Measurements from ENCODE around the gene GDF10.

The GDF10 gene

GRCh38 chr10:47315421-47315820 lies 15.4 kb downstream of the GDF10 start:
- Histone ChIP-seq H3K4me3 (ENCODE audit: low read depth, low read length) (no peak overlapping the region), H3K27ac (ENCODE audit: extremely low read depth, low read depth, low read length) (no peak overlapping the region), H3K4me1 (ENCODE audit: control insufficient read depth, insufficient read depth, low read length) (no peaks in the 10 kb centered on the region), H3K9me3 (ENCODE audit: control insufficient read depth, insufficient read depth, low read depth, low read length) (no peaks in the 10 kb centered on the region), H3K36me3 (ENCODE audit: control insufficient read depth in 2 of 2, insufficient read depth in 1 of 2, low read length in 2 of 2) (no peaks in the 10 kb centered on the region)
- ChIA-PET POLR2A (no interaction called here), CTCF (interaction anchor here (0.9 to 6.7 kb wide), 5 partner anchors 162 to 291 kb away, joined by 3 to 131 read pairs (median 5); no protein-coding TSS in a partner anchor)
- no peak for TF ChIP-seq ZNF280C (tag by site-specific recombination; IDR thresholded peaks at IDR 0.05)
- TF ChIP-seq TCF7L2 (IDR thresholded peaks at IDR 0.05; ENCODE audit: borderline replicate concordance, low read depth, low read length): no peak
- no peak for TF ChIP-seq ZNF549 (tag by site-specific recombination; IDR thresholded peaks at IDR 0.05)
- TF ChIP-seq ZNF521 (tag by site-specific recombination; IDR thresholded peaks at IDR 0.05): no peak
- no peak for TF ChIP-seq ZNF704 (tag by site-specific recombination; IDR thresholded peaks at IDR 0.05)
- no peak for TF ChIP-seq BCL11A (tag by site-specific recombination; IDR thresholded peaks at IDR 0.05; ENCODE audit: low read depth)
- no peak for TF ChIP-seq RBAK (tag by site-specific recombination; IDR thresholded peaks at IDR 0.05)
- TF ChIP-seq ZNF248 (tag by site-specific recombination; IDR thresholded peaks at IDR 0.05): no peak
- no peak for TF ChIP-seq SCRT2 (tag by site-specific recombination; IDR thresholded peaks at IDR 0.05)
- no peak for TF ChIP-seq KLF17 (tag by site-specific recombination; IDR thresholded peaks at IDR 0.05)
- no peak for TF ChIP-seq ZNF433 (tag by site-specific recombination; IDR thresholded peaks at IDR 0.05; ENCODE audit: low read depth)
- TF ChIP-seq ZNF629 (tag by site-specific recombination; IDR thresholded peaks at IDR 0.05): no peak
- TF ChIP-seq ZBTB20 (tag by site-specific recombination; IDR thresholded peaks at IDR 0.05): no peak
- no peak for TF ChIP-seq ZSCAN16 (tag by site-specific recombination; IDR thresholded peaks at IDR 0.05)
- no peak for TF ChIP-seq ZNF626 (tag by site-specific recombination; IDR thresholded peaks at IDR 0.05)
- no peak for TF ChIP-seq ZNF157 (tag by site-specific recombination; IDR thresholded peaks at IDR 0.05)
- TF ChIP-seq MZF1 (tag by site-specific recombination; IDR thresholded peaks at IDR 0.05; ENCODE audit: borderline replicate concordance): no peak
- no peak for TF ChIP-seq SP7 (tag by site-specific recombination; IDR thresholded peaks at IDR 0.05)

- POLR2A ChIA-PET: no interaction called here
- Histone ChIP-seq H3K27ac (ENCODE audit: extremely low read depth, low read depth, low read length) (no peak overlapping the region), H3K36me3 (ENCODE audit: control insufficient read depth in 2 of 2, insufficient read depth in 1 of 2, low read length in 2 of 2) (no peaks in the 10 kb centered on the region), H3K9me3 (ENCODE audit: control insufficient read depth, insufficient read depth, low read depth, low read length) (no peaks in the 10 kb centered on the region), H3K4me3 (ENCODE audit: low read depth, low read length) (no peak overlapping the region), H3K4me1 (ENCODE audit: control insufficient read depth, insufficient read depth, low read length) (no peaks in the 10 kb centered on the region)
- CTCF ChIA-PET: interaction anchor here (0.9 to 6.7 kb wide), 4 partner anchors 163 to 292 kb away, joined by 5 to 131 read pairs (median 7); no protein-coding TSS in a partner anchor
- TF ChIP-seq ZNF280D (tag by site-specific recombination; IDR thresholded peaks at IDR 0.05): no peak
- TF ChIP-seq TSHZ1 (tag by site-specific recombination; IDR thresholded peaks at IDR 0.05; ENCODE audit: borderline replicate concordance): no peak
Observed at GRCh38 chr10:47316131-47316530, 16.1 kb downstream of the GDF10 start.
